Left ventricle myocardium inferior (tissue), 1 donor: ENCODE measurements around the gene CNKSR3. TPM values are rescaled to one million over a fixed set of nuclear protein-coding genes. Genes with fewer than 3 reads are reported as not detected.

ENCODE experiments used
- DNase-seq: peaks from one replicate; pipeline ENCODE4 v3.0.0-alpha.2; 2020
- H3K27ac ChIP-seq: fragments of 200-600 bp; replicated peaks from 2 replicates; pipeline ENCODE4 v1.8.0; 2021
- H3K27me3 ChIP-seq: fragments of 200-600 bp; 2 replicates; pipeline ENCODE4 v1.8.0; 2021; ENCODE audit warnings: low read depth
- H3K36me3 ChIP-seq: fragments of 200-600 bp; 2 replicates; pipeline ENCODE4 v1.8.0; 2021
- H3K4me1 ChIP-seq: fragments of 200-600 bp; 2 replicates; pipeline ENCODE4 v1.8.0; 2021
- H3K4me3 ChIP-seq: fragments of 200-600 bp; 2 replicates; pipeline ENCODE4 v1.8.0; 2021; ENCODE audit warnings: mild to moderate bottlenecking, moderate library complexity
- H3K9me3 ChIP-seq: fragments of 200-600 bp; replicated peaks from 2 replicates; pipeline ENCODE4 v1.8.0; 2021
- intact Hi-C: fragments of 100-400 bp; cut with micrococcal nuclease; formaldehyde crosslinking; loops from one replicate; pipeline ENCODE4 v1.11.0; 2022
- total RNA-seq: library from RNA; stranded (reverse); fragmentation: NEBNext Ultra II Directional; extraction: Animal tissue kit (Norgen Biotek cat#: 25700); gene quantifications from one replicate; pipeline ENCODE4 v1.2.1, GENCODE V29; 2021
- TF ChIP-seq, protein P1 (sequence below): fragments of 200-600 bp; IDR thresholded peaks from 2 replicates; pipeline ENCODE4 v1.8.0; 2021; ENCODE audit warnings: antibody characterized with exemption, mild to moderate bottlenecking, borderline replicate concordance
- donor health status: DM: no; HTN: yes; CAD: no; lungs with severe emphysema.

Gene CNKSR3
- total RNA-seq, 1 donor from 2014 or later: 20.3 TPM

DNA sequence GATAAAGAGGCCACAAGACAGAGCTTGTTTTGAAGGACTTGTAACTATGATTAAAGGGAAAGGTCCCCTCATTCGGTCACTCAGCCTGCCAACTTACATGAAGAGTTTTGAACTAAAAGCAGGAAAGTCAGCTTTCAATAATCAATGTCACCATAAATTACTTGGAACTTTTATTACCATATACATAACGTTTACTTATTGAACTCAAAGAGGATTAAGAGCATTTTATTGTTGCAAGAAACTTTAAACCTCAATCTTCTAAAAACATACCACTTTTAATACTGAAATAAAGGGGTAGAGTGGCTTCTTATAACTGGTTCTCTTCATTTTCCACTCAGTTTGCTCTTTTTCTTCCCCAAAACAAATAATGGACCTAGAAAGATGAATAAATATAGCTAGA, 65.1 kb downstream of the CNKSR3 start:
- Histone ChIP-seq H3K4me3 (no peak overlapping the region), H3K9me3 (no peaks in the 10 kb centered on the region), H3K36me3 (peaks cover 10% of the 10 kb centered on the region), H3K27ac (no peak overlapping the region), H3K27me3 (no peaks in the 10 kb centered on the region), H3K4me1 (peaks cover 53% of the 10 kb centered on the region)
- TF ChIP-seq, protein P1, sequence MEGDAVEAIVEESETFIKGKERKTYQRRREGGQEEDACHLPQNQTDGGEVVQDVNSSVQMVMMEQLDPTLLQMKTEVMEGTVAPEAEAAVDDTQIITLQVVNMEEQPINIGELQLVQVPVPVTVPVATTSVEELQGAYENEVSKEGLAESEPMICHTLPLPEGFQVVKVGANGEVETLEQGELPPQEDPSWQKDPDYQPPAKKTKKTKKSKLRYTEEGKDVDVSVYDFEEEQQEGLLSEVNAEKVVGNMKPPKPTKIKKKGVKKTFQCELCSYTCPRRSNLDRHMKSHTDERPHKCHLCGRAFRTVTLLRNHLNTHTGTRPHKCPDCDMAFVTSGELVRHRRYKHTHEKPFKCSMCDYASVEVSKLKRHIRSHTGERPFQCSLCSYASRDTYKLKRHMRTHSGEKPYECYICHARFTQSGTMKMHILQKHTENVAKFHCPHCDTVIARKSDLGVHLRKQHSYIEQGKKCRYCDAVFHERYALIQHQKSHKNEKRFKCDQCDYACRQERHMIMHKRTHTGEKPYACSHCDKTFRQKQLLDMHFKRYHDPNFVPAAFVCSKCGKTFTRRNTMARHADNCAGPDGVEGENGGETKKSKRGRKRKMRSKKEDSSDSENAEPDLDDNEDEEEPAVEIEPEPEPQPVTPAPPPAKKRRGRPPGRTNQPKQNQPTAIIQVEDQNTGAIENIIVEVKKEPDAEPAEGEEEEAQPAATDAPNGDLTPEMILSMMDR: no peak
- DNase-seq: no peak
- intact Hi-C loops: no loop called here

DNA sequence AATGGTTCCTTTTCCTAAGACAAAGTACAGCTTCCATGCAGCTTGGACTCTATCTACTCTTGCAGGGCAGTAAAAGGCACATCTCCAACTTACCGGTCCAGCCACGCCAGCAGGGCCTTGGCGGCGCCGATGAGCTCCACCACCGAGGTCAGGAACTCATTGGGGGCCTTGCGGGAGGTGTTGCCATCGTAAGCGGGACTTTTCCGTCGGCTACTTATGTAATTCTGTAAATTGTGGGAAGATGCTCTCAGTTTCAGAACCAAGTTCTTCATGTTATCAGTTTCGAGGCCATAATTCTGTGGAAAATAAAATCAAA, 68.5 kb downstream of the CNKSR3 start:
- Histone ChIP-seq H3K27me3 (no peaks in the 10 kb centered on the region), H3K36me3 (peaks cover 10% of the 10 kb centered on the region), H3K4me3 (no peak overlapping the region), H3K9me3 (no peaks in the 10 kb centered on the region), H3K27ac (no peak overlapping the region), H3K4me1 (peaks cover 48% of the 10 kb centered on the region)
- DNase-seq: no peak
- TF ChIP-seq, protein P1: no peak
- intact Hi-C loops: no loop called here

DNA sequence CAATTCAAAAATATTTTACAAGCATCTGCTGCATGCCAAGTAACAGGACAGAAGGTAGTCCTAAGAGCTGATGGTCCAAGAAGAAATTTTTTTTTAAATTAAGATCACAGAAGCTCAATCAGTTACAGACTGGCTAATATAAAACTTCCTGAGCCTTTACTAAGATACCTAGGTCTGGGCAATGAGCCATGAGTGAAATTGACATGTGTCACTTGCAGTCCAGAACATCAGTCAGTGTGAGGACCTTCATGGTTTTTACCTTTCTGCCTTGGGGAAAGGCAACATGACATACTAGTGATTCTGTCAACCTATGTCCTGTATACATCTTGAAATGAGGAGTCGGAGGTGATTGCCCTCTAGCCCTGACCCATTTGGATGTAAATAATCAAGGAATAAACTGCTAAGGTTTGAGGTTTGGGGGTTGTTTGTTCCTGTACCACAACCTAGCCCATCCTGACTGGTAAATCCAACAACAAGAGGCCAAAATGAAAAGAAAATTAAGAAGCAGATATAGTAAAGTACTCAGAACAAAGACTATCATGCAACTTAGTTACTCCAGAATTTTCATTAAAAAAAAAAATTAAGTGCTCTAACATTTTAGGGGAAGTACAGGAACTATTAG, 70.0 kb downstream of the CNKSR3 start:
- Histone ChIP-seq H3K27ac (no peak overlapping the region), H3K27me3 (no peaks in the 10 kb centered on the region), H3K4me1 (peaks cover 40% of the 10 kb centered on the region), H3K36me3 (peaks cover 10% of the 10 kb centered on the region), H3K9me3 (no peaks in the 10 kb centered on the region), H3K4me3 (no peak overlapping the region)
- DNase-seq: no peak
- intact Hi-C loops: no loop called here
- TF ChIP-seq, protein P1: no peak

DNA sequence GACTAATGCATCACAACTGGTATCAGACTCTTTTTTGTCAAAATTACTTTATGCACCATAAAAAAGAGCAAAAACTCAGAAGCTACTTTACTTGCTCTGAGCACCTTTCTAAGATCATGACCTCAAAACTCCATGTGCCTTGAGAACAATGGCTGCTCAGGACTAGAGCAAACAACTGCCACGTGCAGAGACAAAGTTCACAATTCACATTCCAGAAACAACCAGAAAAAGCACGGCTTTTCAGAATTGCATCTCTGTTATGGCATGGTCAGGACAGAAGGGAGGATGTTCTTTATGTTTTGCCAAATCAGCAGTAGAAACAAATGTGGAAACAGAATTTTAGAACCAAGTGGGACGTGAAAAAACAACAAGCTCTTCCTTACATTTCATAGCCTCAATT, 70.5 kb downstream of the CNKSR3 start:
- no peak for DNase-seq
- Histone ChIP-seq H3K27me3 (no peaks in the 10 kb centered on the region), H3K4me1 (peaks cover 41% of the 10 kb centered on the region), H3K27ac (no peak overlapping the region), H3K9me3 (no peaks in the 10 kb centered on the region), H3K36me3 (peaks cover 10% of the 10 kb centered on the region), H3K4me3 (no peak overlapping the region)
- intact Hi-C loops: no loop called here
- TF ChIP-seq, protein P1: no peak

- no peak overlapping the region for H3K27ac ChIP-seq
- TF ChIP-seq, protein P1: no peak
- intact Hi-C loops: loop anchor here (10.0 kb wide), 1 partner anchor 66 kb away; no protein-coding TSS in a partner anchor
- no peak overlapping the region for H3K4me3 ChIP-seq
- H3K4me1 ChIP-seq: peaks cover 44% of the 10 kb centered on the region
- no peaks in the 10 kb centered on the region for H3K27me3 ChIP-seq
- no peaks in the 10 kb centered on the region for H3K9me3 ChIP-seq
- peaks cover 10% of the 10 kb centered on the region for H3K36me3 ChIP-seq
- no peak for DNase-seq
Measured at GRCh38 chr6:154438882-154439415, 71.5 kb downstream of the CNKSR3 start.
